ENCODE results near the gene NME7.
"Not testable (repeated sequence)": the region's sequence is repeated elsewhere in the genome, so short reads cannot be mapped to it uniquely, and the experiment has no call there.

NME7 gene

GRCh38 chr1:169345511-169345910 lies 22.1 kb downstream of the NME7 start:
- in situ Hi-C loops (cut with MboI; ENCODE audit: low sequenced_read_pairs) = loop anchor here (10.0 kb wide), 1 partner anchor 731 kb away; no protein-coding TSS in a partner anchor

DNA sequence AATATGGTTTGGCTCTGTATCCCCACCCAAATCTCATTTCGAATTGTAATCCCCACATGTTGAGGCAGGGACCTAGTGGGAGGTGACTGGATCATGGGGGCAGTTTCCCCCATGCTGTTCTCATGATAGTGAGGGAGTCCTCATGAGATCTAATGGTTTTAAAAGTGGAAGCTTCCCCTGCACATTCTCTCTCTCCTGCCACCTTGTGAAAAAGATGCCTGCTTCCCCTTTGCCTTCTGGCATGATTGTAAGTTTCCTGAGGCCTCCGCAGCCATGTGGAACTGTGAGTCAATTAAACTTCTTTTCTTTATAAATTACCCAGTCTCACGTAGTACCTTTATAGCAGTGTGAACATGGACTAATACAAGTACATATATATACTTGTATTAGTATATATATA lies 25.5 kb downstream of the NME7 start:
- in situ Hi-C loops (cut with MboI; ENCODE audit: low sequenced_read_pairs) = loop anchor here (10.0 kb wide), 1 partner anchor 727 kb away; no protein-coding TSS in a partner anchor

DNA sequence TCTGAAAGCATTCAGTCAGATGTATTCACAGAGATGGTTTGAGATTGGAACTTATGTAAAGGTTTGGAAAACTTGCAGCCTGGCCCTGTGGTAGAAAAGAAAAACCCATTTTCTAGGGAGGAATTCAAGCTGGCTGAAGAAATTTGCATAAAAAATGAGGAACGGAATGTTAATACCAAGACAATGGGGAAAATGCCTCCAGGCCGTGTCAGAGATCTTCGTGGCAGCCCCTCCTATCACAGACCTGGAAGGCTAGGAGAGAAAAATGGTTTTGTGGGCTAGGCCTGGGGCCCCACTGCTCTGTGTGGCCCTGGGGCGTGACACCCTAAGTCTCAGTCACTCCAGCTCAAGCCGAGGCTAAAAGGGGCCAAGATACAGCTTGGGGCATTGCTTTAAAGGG lies 26.7 kb downstream of the NME7 start:
- in situ Hi-C loops (cut with MboI; ENCODE audit: low sequenced_read_pairs) = loop anchor here (10.0 kb wide), 1 partner anchor 726 kb away; no protein-coding TSS in a partner anchor

DNA sequence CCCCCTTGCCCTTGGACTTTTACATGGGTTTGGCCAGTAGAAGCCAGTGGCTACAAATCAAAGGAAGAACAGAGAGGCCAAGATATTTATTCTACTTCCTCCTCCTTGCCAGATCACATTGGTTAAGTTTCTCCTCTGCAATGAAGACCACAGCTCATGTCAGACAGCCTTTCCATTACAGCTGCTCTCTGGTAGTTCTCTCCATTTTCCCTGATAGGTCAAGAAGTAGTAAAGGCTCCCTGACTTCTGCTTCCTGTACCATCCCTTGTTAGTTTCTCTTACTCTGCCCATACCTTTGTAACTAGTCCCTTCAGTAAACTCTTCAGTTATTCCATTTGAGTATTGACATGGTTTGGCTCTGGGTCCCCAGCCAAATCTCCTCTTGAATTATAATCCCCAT lies 27.8 kb downstream of the NME7 start:
- in situ Hi-C loops (cut with MboI; ENCODE audit: low sequenced_read_pairs) = loop anchor here (10.0 kb wide), 1 partner anchor 725 kb away; no protein-coding TSS in a partner anchor

- in situ Hi-C loops (cut with MboI; ENCODE audit: low sequenced_read_pairs) = no loop called here
These were observed 29.0 kb downstream of the NME7 start for GRCh38 chr1:169338617-169339016.

- in situ Hi-C loops (cut with MboI; ENCODE audit: low sequenced_read_pairs) = not testable (repeated sequence)
These were observed 30.5 kb downstream of the NME7 start for GRCh38 chr1:169336947-169337715.

GRCh38 chr1:169334727-169335126 lies 32.9 kb downstream of the NME7 start:
- in situ Hi-C loops (cut with MboI; ENCODE audit: low sequenced_read_pairs) = not testable (repeated sequence)

- in situ Hi-C loops (cut with MboI; ENCODE audit: low sequenced_read_pairs) = no loop called here
These were observed 36.7 kb downstream of the NME7 start for GRCh38 chr1:169330927-169331326.

- in situ Hi-C loops (cut with MboI; ENCODE audit: low sequenced_read_pairs) = no loop called here
These were observed 38.2 kb downstream of the NME7 start for GRCh38 chr1:169329383-169329782.

GRCh38 chr1:169327875-169328274 lies 39.7 kb downstream of the NME7 start:
- in situ Hi-C loops (cut with MboI; ENCODE audit: low sequenced_read_pairs) = no loop called here

DNA sequence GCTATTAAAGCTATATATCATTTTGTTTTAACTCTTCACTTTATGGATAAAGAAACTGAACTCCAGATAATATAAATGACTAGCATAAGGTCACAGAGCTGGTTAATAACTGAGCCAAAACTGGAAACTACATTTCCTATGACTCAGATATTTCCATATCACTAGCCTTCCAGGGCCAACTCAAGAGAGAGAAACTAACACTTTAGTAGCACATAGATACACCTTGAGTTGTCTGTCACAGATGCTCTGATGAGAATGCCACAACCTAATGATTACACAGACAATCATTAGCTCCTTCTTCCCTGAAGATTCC lies 40.7 kb downstream of the NME7 start:
- in situ Hi-C loops (cut with MboI; ENCODE audit: low sequenced_read_pairs) = no loop called here

GRCh38 chr1:169326261-169326955 lies 41.2 kb downstream of the NME7 start:
- in situ Hi-C loops (cut with MboI; ENCODE audit: low sequenced_read_pairs) = no loop called here

DNA sequence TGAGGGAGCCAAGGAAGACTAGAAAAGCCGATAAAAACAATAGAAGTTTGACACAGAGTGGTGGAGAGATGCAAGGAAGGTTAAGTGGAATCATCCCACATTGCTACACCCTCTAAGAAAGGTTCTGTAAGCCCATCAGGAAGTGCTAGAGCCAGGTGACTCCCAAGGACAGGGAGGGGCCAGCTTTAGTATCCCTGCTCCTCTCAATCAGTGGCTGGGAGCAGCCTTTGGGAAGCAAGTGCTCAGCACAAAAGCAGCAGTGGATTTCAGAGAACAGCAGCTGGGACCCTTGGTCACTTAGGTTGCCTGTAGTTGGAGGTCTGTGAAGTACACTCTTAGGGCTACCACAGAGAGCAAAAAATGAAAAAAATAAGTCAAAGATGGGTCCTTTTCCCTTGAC lies 42.5 kb downstream of the NME7 start:
- in situ Hi-C loops (cut with MboI; ENCODE audit: low sequenced_read_pairs) = no loop called here

GRCh38 chr1:169322138-169322537 lies 45.5 kb downstream of the NME7 start:
- in situ Hi-C loops (cut with MboI; ENCODE audit: low sequenced_read_pairs) = no loop called here

DNA sequence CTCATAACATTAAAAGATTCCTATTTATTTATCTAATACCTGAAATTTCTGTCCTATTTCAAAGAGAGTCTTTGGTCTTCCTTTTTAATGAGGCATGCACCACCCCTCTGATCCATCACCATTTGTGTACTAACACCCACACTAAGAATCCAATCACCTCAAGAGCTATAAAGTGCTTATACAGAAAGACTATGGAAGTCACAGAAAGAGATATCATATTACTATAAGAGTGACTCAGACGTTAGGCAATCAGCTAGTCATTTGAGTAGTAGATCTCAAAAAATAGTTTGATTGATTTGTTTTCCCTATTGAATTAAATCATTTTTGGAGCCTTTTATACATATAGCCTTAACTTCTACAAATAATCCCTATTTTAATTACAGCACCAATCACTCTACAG lies 46.1 kb downstream of the NME7 start:
- in situ Hi-C loops (cut with MboI; ENCODE audit: low sequenced_read_pairs) = no loop called here

DNA sequence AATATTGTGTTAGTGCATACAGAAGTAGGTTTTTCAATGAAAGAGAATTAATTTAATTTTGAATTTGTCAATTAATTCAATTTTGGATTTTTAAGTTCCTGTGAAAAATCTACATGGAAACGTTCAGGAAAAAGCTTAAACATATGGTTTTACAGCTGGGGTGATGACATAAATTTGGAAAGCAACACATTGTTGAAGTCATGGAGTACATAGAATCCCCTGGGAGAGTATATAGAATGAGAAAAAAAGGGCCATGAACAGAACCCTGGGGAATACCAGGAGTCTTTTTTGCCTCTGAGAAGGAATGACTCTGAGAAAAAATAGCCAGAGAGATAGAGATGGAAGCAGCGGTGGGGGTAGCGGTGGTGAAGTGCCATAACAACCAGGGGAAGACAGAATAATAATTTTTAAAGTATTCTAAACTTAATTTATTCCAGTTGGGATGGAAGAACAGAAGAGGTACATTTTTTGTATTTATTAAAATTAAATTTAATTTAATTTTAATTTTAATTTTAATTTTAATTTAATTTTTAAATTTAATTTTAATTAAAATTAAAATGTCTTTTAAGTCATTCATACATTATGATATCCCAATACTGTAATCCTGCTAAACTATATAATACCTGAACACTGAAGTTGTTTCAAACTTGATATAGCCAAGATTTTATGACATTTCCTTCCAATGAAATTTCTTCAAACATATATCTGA lies 48.9 kb downstream of the NME7 start:
- in situ Hi-C loops (cut with MboI; ENCODE audit: low sequenced_read_pairs) = no loop called here

- in situ Hi-C loops (cut with MboI; ENCODE audit: low sequenced_read_pairs) = no loop called here
These were observed 51.0 kb downstream of the NME7 start for GRCh38 chr1:169316556-169316955.

DNA sequence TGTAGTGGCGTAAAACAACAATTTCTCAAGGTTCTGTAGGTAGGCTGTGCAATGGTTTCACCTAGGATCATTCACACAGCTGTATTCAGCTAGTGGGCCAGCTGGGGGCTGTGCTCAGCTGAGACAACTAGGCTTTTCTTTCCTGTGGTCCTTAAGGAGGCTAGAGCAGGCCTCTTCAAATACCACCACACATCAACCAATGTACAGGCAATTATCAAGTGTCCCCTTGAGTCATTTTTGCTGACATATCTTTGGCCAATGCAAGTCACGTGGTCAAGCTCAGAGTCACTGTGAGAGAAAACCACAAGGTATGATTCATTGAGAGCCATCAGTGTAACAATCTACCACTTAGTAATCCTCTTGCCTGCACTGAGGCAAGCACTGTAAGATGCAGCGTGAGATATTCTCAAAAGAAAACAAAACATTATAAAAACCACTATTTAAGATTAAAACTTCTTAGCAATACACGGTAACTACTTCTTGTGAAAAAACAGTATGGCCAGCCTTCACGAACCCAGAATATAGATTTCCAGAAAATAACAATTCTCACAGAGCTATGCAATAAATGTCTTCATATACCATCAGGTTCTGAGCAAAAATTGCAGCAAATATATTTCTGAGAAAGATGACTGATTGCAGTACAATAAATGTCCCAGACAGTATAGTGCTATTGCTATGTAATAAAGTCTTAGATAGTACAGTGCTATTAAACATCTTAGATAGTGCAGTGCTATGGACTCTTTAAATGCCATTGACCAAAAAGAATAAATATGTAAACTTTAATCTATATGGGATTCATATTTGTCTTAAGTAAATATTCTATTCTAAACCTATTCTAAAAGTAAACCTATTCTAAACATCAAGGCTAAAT lies 55.3 kb downstream of the NME7 start:
- in situ Hi-C loops (cut with MboI; ENCODE audit: low sequenced_read_pairs) = no loop called here

GRCh38 chr1:169309178-169310166 lies 58.1 kb downstream of the NME7 start:
- in situ Hi-C loops (cut with MboI; ENCODE audit: low sequenced_read_pairs) = no loop called here
